Mucosa of stomach (tissue), 1 donor: ENCODE data around the gene MYLIP.

Source experiments
- H3K27me3 ChIP-seq: one replicate; pipeline ENCODE4 v1.7.0; 2013; ENCODE audit warnings: mild to moderate bottlenecking, low read length; ENCODE audit not compliant: control insufficient read depth, insufficient read depth
- H3K36me3 ChIP-seq: one replicate; pipeline ENCODE4 v1.7.0; 2013; ENCODE audit warnings: low read length; ENCODE audit not compliant: control insufficient read depth, insufficient read depth
- H3K4me1 ChIP-seq: one replicate; pipeline ENCODE4 v1.7.0; 2013; ENCODE audit warnings: mild to moderate bottlenecking, low read length; ENCODE audit not compliant: control insufficient read depth, insufficient read depth
- H3K4me3 ChIP-seq: one replicate; pipeline ENCODE4 v1.7.0; 2013; ENCODE audit warnings: low read length
- H3K9ac ChIP-seq: one replicate; pipeline ENCODE4 v1.7.0; 2013; ENCODE audit warnings: mild to moderate bottlenecking, low read length, moderate library complexity
- H3K9me3 ChIP-seq: one replicate; pipeline ENCODE4 v1.7.0; 2013; ENCODE audit warnings: mild to moderate bottlenecking, low read length, moderate library complexity; ENCODE audit not compliant: control insufficient read depth
- donor health status: Pancreatic carcinoma.

The MYLIP gene

DNA sequence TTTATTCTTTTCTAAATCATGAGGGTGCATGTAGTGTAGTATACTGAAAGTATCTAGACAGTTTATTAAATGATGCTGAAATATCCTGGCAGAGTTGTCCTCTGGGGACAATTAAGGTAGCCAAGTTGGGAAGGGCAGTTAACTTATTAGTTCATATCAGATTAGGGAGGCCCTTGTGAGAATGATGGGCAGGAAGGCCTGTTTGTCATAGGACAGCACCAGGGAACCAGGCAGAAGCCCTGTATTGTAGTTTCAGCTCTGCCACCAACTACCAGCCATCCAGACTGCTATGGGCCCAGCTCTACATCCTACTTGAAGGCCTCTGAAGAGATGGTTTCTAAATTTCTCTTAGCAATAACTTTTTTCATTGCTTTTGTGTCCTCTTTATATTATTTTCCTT, 4.0 kb downstream of the MYLIP start:
- Histone ChIP-seq H3K4me3 (no peak overlapping the region), H3K27me3 (no peaks in the 10 kb centered on the region), H3K36me3 (no peaks in the 10 kb centered on the region), H3K4me1 (peaks cover 24% of the 10 kb centered on the region), H3K9ac (no peak overlapping the region), H3K9me3 (no peaks in the 10 kb centered on the region)

DNA sequence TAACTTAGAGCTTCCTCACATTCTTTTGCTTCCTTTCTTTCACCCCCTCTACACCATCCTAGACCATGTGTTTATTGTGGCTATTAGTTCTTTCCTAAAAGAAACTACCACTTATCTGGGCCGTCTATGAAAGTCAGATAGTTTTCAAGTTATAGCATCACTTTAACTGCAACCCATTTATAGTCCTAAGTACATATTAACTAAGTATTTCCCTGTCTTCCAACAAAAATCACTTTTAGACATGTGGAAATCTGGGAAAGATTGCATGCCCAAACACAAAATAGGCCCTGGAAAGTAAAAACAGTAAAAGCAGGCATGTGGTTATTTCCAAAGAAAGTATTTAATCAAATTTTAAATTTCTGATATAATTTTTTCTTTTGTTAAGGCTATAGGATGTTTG, 5.5 kb downstream of the MYLIP start:
- Histone ChIP-seq H3K9ac (no peak overlapping the region), H3K27me3 (no peaks in the 10 kb centered on the region), H3K36me3 (no peaks in the 10 kb centered on the region), H3K4me1 (peaks cover 35% of the 10 kb centered on the region), H3K4me3 (no peak overlapping the region), H3K9me3 (no peaks in the 10 kb centered on the region)

DNA sequence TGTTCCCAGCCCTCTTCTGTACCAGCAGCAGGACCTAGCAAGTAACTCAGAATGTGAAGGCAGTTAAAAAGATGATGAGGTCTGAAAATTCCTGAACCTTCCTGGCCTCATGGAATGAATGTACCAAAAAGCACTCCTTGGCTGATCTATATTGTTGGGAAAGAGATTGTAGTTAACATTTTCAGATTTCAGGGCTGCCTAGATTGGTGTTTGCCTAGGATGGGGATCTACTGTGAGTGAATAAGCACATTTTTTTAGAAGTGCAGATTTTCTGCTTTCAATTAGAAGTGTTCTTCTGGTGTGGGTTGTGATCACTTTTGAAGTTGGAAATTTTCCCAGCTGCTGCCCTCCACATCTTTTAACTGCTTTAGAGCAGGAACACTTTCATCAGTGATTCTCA, 6.2 kb downstream of the MYLIP start:
- H3K9ac ChIP-seq = no peak overlapping the region
- H3K36me3 ChIP-seq = no peaks in the 10 kb centered on the region
- no peak overlapping the region for H3K4me3 ChIP-seq
- H3K4me1 ChIP-seq = peaks cover 31% of the 10 kb centered on the region
- no peaks in the 10 kb centered on the region for H3K9me3 ChIP-seq
- H3K27me3 ChIP-seq = no peaks in the 10 kb centered on the region

DNA sequence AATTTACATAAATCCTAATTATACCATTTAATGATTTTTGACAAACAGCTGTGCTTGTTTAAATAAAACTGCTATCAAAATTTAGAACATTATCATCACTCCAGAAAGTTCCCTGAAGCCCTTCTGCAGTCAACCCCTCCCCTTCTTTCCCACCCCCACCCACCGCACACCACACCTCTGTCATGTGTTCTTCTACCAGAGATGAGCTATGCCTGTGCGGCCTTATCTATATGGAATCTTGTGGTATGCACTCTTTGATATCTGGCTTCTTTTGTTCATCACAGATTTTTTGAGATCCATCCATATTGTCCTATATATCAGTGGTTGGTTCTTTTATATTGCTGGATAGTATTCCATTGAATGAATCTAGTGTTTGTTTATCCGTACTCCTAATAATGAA, 7.2 kb downstream of the MYLIP start:
- no peaks in the 10 kb centered on the region for H3K9me3 ChIP-seq
- no peaks in the 10 kb centered on the region for H3K27me3 ChIP-seq
- H3K4me3 ChIP-seq = no peak overlapping the region
- no peak overlapping the region for H3K9ac ChIP-seq
- H3K4me1 ChIP-seq = peaks cover 24% of the 10 kb centered on the region
- no peaks in the 10 kb centered on the region for H3K36me3 ChIP-seq

DNA sequence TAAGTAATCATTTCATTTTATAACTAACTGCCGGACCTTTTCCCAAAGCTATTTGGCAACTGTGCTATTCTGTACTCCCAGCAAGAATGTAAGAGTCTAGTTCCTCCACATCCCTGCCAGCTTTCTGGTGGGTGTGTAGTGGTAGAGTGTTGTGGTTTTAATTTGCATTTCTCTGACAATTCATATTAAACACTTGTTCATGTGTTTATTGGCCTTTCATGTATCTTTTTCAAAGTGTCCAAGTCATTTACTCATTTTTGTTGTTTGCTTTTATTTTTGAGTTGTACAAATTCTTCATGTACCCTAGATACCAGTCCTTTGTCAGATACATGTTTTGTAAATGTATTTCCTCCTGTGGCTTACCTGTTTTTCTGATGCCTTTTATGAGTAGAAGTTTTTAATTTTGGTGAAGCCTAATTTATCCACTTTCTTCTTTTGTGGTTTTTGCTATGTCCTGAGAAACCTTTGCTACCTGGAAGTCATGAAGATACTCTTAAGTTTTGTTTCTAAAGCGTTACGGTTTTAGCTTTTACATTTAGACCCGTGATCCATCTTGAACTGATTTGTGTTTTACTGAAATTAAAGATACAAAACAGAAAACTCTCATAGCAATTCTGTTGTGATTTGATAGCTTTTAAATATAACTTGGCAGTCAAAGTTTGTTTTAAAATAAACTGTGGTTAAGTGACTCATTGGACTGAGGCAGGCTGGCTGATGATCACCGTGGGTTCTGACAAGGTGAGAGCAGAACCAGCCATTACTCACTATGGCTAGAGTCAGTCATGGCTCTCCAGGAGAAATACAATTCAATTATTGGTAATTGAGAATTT, 8.0 kb downstream of the MYLIP start:
- H3K9me3 ChIP-seq = no peaks in the 10 kb centered on the region
- H3K9ac ChIP-seq = no peak overlapping the region
- no peaks in the 10 kb centered on the region for H3K36me3 ChIP-seq
- no peaks in the 10 kb centered on the region for H3K27me3 ChIP-seq
- H3K4me3 ChIP-seq = no peak overlapping the region
- peaks cover 24% of the 10 kb centered on the region for H3K4me1 ChIP-seq

DNA sequence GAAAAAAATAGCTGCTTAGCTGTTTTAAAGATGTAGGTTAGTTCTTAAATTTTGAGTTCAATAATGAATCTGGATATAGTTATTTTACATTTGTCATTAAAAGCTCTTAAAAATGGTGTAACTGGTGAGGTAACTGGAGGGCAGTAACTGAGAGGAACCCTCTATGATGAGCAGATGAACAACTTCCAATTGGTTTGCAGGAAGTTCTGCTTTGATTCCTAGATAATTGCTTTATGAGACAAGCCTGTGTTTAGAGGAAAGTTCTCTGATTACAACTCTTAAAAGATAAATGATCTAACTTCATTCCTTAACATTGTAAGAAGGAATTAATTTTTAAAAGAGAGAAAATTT, 8.5 kb downstream of the MYLIP start:
- Histone ChIP-seq H3K4me1 (peaks cover 24% of the 10 kb centered on the region), H3K9ac (no peak overlapping the region), H3K4me3 (no peak overlapping the region), H3K27me3 (no peaks in the 10 kb centered on the region), H3K9me3 (no peaks in the 10 kb centered on the region), H3K36me3 (peaks cover 1% of the 10 kb centered on the region)

DNA sequence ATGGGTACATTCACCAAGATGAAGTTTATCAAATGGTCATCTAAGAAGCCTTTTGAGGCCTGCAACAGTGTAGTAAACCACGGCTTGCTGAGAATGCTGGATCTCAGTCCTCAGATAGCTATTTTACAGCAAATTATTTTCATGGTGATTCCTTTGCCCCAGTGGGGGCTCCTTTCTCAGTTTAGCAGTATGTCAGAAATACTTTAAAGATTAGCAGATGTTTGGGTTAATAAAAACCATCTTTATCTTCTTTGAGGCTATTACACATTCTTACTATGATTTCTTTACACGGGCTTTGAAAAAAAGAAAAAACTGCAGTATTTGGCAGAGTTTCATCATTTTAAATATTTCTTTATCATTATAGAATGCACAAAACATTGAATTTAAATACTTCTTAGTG, 10.7 kb downstream of the MYLIP start:
- no peak overlapping the region for H3K4me3 ChIP-seq
- no peaks in the 10 kb centered on the region for H3K27me3 ChIP-seq
- no peak overlapping the region for H3K9ac ChIP-seq
- peaks cover 11% of the 10 kb centered on the region for H3K36me3 ChIP-seq
- H3K4me1 ChIP-seq = peaks cover 24% of the 10 kb centered on the region
- no peaks in the 10 kb centered on the region for H3K9me3 ChIP-seq

DNA sequence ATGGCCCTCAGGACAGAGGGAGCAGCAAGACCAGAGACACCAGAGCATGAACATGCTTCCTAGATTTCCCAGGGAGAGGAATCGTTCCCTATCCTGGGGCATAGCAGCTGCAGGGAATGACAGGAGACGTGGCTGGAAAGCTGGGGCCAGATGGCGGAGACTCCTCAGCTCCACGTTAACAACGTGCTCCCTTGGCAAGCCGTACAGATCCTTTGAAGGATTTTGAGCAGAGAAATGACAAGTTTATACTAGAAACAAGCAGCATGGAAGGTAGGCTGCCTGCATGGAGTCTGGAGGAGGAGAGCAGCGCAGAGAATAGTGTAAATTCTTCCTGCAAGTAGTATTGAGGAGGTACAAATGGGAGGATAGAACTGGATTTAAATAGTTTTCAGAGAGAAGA, 11.7 kb downstream of the MYLIP start:
- Histone ChIP-seq H3K27me3 (no peaks in the 10 kb centered on the region), H3K4me1 (peaks cover 24% of the 10 kb centered on the region), H3K4me3 (no peak overlapping the region), H3K9ac (no peak overlapping the region), H3K36me3 (peaks cover 11% of the 10 kb centered on the region), H3K9me3 (no peaks in the 10 kb centered on the region)

DNA sequence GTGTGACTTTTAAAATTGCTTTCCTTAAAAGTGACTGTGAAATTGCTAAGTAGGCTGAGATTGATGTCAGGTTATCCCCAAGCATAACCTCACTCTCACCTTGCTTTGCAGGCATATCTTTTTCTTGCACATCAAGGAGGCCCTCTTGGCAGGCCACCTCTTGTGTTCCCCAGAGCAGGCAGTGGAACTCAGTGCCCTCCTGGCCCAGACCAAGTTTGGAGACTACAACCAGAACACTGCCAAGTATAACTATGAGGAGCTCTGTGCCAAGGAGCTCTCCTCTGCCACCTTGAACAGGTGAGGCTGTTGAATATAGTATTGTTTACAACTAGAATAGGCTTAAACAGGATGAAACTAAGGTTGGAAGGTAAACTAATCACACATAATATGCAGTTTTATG, 12.6 kb downstream of the MYLIP start:
- Histone ChIP-seq H3K27me3 (no peaks in the 10 kb centered on the region), H3K36me3 (peaks cover 11% of the 10 kb centered on the region), H3K9me3 (no peaks in the 10 kb centered on the region), H3K9ac (no peak overlapping the region), H3K4me3 (no peak overlapping the region), H3K4me1 (peaks cover 25% of the 10 kb centered on the region)

DNA sequence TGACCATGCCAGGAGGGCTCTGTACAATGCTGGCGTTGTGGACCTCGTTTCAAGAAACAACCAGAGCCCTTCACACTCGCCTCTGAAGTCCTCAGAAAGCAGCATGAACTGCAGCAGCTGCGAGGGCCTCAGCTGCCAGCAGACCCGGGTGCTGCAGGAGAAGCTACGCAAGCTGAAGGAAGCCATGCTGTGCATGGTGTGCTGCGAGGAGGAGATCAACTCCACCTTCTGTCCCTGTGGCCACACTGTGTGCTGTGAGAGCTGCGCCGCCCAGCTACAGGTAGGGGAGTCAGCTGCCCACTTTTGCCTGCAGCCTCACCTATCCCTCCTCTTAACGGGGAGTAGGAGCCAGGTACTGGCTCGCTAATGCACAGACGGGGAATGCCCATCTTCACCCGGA, 16.2 kb downstream of the MYLIP start:
- Histone ChIP-seq H3K27me3 (no peaks in the 10 kb centered on the region), H3K9me3 (no peaks in the 10 kb centered on the region), H3K4me1 (peaks cover 10% of the 10 kb centered on the region), H3K4me3 (no peak overlapping the region), H3K9ac (no peak overlapping the region), H3K36me3 (peaks cover 11% of the 10 kb centered on the region)

DNA sequence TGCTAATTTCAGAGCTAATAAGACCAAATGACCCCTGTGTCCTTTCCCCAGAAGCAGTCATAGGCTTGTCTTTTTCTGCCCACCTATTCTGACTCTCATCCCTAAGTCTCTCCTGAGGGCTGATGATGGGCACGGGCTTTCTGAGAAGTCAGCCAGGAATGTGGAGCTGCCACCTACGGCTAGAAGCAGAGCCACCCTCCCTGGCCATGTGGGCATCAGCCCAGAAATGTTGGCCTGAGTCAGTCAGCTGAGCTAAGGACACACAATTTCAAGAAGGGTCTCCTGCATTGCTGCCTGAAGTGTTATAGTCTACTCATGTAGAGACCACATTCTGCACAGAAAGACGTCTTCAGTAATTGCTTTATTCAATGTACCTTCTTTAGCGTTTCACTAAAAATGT, 17.1 kb downstream of the MYLIP start:
- Histone ChIP-seq H3K36me3 (peaks cover 11% of the 10 kb centered on the region), H3K9ac (no peak overlapping the region), H3K27me3 (no peaks in the 10 kb centered on the region), H3K4me3 (no peak overlapping the region), H3K9me3 (no peaks in the 10 kb centered on the region), H3K4me1 (peaks cover 10% of the 10 kb centered on the region)

DNA sequence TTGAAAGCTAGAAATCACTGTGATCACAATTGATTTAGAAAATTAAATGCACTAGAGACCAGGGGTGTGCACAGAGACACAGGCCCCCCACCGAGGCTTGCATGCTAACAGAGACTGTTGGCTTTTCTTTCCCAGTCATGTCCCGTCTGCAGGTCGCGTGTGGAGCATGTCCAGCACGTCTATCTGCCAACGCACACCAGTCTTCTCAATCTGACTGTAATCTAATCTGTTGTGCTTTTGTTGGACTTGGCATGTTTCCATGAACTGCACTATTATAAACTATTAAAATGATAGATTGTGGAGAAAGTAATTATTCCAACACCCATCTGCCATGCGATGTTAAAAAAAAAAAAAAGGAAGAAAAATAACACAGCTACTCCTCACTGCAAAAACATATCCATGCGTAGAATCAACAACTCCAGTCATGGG, 17.7 kb downstream of the MYLIP start:
- Histone ChIP-seq H3K4me1 (peaks cover 10% of the 10 kb centered on the region), H3K27me3 (no peaks in the 10 kb centered on the region), H3K9me3 (no peaks in the 10 kb centered on the region), H3K9ac (no peak overlapping the region), H3K36me3 (peaks cover 11% of the 10 kb centered on the region), H3K4me3 (no peak overlapping the region)

DNA sequence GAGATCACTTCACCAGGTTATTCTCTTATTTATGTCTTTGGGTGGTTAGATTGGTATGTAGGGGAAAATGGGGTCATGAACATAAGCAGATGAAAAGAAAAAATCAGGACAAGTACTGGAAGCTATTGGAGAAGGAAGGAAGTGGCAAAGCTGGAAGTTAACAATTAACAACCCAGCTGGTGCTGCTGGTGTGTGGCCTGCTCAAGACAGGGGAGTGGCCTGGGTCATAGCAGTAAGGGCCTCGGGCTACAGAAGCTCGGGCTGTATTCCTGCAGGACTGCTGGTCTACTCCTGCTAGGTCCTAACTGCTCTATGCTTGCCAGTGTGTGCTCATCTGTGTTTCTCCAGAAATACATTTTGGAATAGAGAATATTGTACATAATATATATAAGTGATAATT, 19.6 kb downstream of the MYLIP start:
- peaks cover 10% of the 10 kb centered on the region for H3K4me1 ChIP-seq
- peaks cover 2% of the 10 kb centered on the region for H3K36me3 ChIP-seq
- H3K9ac ChIP-seq = no peak overlapping the region
- no peak overlapping the region for H3K4me3 ChIP-seq
- H3K27me3 ChIP-seq = no peaks in the 10 kb centered on the region
- no peaks in the 10 kb centered on the region for H3K9me3 ChIP-seq
